GM19467 (cell line): Measurements from ENCODE around the gene INTS14.
A peak's percentile ranks its signal among the peaks of the same experiment; 100 is the strongest.

Experiments
- ATAC-seq: cut with Tn5 transposase; IDR thresholded peaks from one replicate; pipeline ENCODE4 v1.9.1; 2021; ENCODE audit warnings: mild to moderate bottlenecking, moderate library complexity; ENCODE audit not compliant: unreplicated experiment

Gene INTS14

GRCh38 chr15:65535192-65535591 lies 75.7 kb downstream of the INTS14 start:
- ATAC-seq, result no peak

- no peak for ATAC-seq
These were observed 77.7 kb downstream of the INTS14 start for GRCh38 chr15:65533057-65533756.

GRCh38 chr15:65532738-65533051 lies 78.2 kb downstream of the INTS14 start:
- ATAC-seq, result no peak

- peak; percentile 71 for ATAC-seq
These were observed 80.4 kb downstream of the INTS14 start, which contains the start of gene HACD3 for GRCh38 chr15:65530318-65531111. Gene HACD3, plus strand, starts transcription at chr15:65530463. Its CDS starts 169 bp downstream, at chr15:65530632.

GRCh38 chr15:65529762-65530317 lies 81.1 kb downstream of the INTS14 start:
- no peak for ATAC-seq
